NCI-H2029 treated with DMSO at 0.1 percent for 48 hours (cell line): ENCODE measurements around the gene CFAP141.
"Not testable (repeated sequence)": the region's sequence is repeated elsewhere in the genome, so short reads cannot be mapped to it uniquely, and the experiment has no call there.

Experiments
- DNase-seq: peaks from one replicate; lab custom pipeline; 2025; lab: John Stamatoyannopoulos, UW

CFAP141 gene

GRCh38 chr1:154208677-154209388 lies 2.7 kb upstream of the CFAP141 start:
- DNase-seq = no peak

DNA sequence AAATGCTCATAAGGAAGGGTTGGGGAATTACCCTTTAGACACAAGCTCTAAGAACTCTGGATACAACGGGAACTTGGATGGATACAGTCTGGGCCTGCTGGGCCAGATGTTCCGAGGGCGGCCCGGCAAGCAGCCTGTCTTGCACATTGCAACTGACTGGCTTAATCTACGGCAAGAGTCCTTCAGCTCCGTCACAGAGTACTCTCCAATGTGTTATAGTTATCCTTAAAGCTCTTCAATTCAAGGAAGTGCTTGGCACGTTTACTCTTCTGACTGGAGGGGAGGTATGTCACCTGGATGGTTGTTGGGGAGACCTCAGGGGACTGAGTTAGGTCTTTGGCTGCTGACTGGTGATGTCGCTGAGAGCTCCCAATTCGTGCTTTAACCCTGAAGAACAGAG lies 1.1 kb upstream of the CFAP141 start:
- DNase-seq = no peak

DNA sequence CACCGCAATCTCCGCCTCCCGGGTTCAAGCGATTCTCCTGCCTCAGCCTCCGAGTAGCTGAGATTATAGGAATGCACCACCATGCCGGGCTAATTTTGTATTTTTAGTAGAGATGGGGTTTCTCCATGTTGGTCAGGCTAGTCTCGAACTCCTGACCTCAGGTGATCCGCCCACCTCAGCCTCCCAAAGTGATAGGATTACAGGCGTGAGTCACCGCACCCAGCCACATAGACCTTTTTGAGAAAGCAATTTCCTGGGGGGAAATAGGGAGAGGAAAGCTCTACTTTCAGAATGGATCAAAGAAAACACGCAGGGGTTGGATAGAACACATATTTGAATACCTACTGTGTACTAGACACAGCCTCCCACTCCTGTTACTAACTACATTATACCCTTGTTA lies 355 bp downstream of the CFAP141 start:
- not testable (repeated sequence) for DNase-seq

DNA sequence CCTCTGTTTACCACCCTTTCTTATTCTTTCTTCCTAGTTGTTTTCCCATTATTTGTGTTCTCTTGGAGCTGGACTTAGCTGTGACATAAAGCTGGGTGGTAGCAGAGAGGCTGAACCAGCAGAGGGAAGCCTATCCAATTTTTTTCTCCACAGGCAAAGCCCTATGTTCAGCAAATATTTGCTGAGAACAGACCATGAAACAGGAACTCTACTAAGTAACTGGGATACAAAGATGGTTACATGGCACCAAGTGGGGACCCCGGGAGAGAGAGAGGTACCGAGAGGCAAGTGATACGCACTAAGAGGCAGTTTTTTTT lies 6.6 kb downstream of the CFAP141 start:
- no peak for DNase-seq

DNA sequence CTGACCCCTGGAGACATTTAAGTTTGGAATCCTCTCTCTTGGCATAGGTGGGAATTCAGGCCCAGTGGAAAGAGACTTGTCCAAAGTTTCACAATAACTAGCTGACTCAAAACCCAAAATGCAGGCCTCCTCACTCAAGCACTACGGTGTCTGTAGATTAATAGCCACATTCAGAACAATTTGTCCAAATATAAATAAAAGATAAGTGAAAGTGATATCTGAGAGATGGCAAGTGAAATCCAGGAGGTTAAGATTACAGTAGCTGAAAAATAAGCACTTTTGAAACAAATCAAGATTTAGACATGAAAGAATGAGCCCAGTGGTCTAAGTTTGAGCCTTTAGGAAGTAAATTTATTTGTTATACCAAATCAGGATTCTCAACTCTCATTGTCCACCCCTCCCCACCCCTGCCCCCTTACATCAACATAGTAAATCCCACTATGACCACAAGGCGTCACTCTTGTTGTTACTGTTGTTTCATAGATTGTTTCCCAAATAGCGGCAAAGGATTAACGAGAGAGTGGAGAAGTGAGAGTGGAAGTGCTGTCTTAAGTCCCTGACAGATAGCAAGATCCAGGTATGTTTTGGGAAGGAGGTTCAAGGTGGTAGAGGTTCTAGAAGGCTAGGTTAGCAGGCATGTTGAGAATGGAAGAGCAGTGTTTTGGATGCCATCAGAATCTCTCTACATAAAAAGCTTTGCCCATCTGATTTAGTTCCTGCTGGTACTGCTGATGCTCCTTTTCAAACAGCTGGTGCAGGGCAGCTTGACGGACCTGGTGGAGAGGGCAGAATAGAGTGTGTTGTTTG lies 7.2 kb downstream of the CFAP141 start:
- no peak for DNase-seq

GRCh38 chr1:154193821-154194220 lies 12.3 kb downstream of the CFAP141 start:
- DNase-seq = peak; percentile 68

DNA sequence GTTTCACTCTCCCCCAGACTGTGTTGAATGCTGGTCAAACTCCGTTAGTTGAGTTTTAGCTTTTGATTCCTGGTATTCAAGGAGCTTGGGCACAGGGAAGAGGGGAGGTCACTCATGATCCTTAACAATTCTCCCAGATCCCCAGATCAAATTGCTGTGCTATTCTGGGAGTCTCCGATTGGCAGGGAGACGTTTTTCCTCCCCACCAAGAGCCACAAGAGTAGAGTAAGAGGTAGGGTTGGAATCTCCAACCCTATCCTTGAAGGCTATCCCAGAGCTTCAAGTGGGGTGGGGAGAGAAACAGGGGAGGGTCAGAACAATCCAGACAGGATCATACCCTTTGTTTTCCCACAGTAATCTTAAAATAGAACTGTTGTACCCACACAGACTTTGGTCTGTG lies 13.7 kb downstream of the CFAP141 start:
- no peak for DNase-seq

DNA sequence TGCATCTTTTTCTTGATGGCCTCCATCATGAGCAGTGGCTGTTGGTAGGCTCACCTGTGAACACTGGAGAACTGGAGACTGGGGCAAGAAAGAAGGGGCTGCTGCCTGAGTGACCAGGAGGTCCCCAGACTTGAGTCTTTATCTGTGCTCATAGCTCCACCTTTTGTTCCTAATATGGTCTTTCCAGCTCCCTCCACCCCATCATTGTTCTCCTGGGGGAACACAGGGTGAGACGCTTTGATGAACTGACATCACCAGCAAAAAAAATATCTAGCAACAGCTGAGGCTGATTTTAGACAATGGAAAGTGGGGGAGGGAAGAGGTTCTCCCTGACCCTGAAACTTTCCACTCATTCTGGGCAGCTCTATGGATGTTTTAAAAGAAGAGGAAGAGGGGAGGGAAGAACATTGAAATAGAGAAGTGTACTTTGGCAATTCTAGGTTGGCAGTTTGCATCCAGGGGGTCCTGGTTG lies 14.1 kb downstream of the CFAP141 start, which contains the start of gene TPM3:
TPM3 (minus strand) TSS at position 111 of the 472 bp plus-strand sequence; CDS start at position 29, 82 bp downstream.
- DNase-seq = no peak

GRCh38 chr1:154190550-154190949 lies 15.6 kb downstream of the CFAP141 start:
- DNase-seq = no peak

DNA sequence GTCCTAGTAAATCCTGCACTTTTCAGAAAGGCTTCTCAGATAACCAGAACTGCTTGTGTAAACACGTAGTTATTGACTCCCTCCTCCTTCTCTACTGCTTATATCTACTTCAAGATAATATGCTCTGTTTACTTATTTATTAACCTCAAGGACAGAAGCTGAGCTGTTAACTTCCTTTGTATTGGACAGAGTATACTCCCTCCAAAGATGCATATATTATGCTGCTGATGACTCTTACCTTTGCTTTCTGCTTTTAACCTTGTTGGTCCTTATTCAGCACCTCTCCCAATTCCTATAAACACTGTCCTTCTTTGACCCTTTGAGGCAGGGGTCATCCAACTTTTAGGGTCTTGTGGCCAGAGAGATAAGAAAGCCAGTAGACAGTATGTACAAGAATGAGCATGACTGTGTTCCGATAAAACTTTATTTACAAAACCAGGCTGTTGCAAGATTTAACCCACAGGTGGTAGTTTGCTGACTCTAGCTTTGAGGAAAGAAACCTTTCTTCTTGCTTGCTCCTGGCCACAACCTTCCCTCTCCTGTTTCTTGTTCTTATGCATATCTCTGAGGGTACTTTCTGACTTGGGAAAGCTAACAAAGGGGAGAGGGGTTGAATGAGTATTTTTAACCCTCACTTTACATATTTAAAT lies 19.2 kb downstream of the CFAP141 start:
- DNase-seq = no peak

- DNase-seq = peak; percentile 58
Measured at GRCh38 chr1:154186177-154186576, 20.0 kb downstream of the CFAP141 start.

- peak; percentile 87 for DNase-seq
Measured at GRCh38 chr1:154183046-154183915, 22.9 kb downstream of the CFAP141 start.

GRCh38 chr1:154182344-154183045 lies 23.6 kb downstream of the CFAP141 start:
- DNase-seq = no peak

GRCh38 chr1:154181944-154182343 lies 24.2 kb downstream of the CFAP141 start:
- DNase-seq = no peak

DNA sequence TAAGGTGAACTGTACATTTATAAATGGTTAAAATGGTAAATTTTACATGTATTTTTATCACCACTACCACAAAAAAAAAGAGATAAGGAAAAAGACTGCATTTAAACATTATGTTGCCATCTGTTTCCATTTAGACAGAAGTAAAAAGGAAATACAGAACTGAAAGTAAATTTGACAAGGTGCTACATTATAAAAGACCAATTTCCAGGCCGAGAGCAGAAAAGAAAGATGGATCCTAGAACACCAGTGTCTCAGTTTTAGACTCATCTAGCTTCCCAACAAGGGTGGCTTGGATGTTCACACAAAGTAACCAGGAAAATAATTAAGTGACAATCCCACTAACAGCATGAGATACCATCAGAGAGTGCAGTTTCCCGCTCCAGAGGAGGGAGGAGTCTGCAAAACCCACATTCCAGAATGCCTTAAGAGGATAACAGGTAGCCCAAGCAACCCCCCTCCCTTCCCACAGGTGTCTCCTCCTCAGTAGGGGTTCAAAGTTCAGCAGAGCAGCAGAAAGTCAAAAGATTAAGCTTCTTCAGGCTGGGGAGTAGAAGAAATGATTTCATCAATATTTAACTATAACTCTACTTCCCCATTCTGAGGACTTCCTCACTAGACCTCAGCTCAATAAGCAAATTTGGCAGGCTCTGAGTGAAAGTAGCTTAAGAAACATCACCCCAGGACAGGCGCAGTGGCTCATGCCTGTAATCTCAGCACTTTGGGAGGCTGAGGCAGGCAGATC lies 26.0 kb downstream of the CFAP141 start:
- DNase-seq = no peak

DNA sequence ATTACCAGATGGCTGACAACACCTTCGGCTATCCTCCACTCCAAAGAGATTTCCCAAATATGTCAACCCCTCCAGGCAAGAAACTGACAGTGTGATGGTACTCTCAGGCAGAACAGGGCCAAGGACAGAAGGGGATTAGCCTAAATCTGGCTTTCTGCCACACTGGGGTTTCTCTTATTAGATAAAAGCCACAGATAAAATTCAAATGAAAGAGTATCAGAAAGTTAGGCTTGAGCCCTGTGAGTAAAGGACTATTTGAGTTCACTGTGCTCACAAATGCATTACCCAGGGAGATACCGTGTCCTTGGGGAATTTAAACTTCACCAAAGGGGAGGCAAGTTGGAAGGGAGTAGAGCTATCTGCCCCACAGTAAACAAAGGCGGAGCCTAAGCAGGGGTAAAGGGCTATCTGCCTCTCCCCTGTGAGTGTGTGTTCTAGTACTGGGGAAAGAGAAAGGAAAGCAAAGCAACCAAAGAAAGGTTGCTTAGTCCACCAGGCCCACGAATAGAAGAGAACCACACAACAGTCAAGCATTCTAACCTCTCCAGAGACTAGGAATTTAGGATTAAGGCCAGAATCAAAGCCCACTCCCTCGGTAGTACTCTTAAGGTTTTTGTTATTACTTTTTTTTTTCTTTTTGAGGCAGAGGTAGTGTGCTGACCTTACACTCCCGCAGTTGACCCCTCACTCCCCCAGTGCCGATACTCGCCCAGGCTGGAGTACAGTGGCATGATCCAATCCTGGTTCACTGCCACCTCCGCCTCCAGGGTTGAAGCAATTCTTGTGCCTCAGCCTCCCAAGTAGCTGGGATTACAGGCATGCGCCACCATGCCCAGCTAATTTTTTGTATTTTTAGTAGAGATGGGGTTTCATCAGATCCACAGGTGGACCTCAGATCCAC lies 27.0 kb downstream of the CFAP141 start:
- no peak for DNase-seq

DNA sequence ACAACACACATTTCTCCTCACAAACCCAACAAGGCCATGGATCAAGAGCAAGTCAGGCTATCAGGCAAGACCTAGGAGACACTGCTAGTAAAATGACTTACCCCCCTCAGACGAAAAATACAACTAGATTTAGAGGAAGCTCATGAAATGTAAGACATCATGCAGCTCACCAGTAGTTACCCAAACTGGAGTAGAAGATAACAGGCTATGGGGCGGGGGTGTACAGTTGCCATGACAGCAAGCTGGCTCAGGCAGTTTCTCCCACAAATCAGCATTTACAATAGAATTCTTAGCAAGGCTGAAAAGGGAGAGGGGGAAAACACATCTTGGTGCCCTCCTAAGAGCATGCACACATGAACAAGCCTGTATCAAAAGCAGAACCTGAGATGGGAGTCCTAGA lies 28.1 kb downstream of the CFAP141 start:
- no peak for DNase-seq

GRCh38 chr1:154176337-154176736 lies 29.8 kb downstream of the CFAP141 start:
- no peak for DNase-seq

GRCh38 chr1:154174654-154175053 lies 31.5 kb downstream of the CFAP141 start:
- no peak for DNase-seq
